ENCODE data around the gene LPP. TPM values are rescaled to one million over a fixed set of nuclear protein-coding genes. Genes with fewer than 3 reads are reported as not detected.

The LPP gene
- polyA plus RNA-seq, 1 donor (not counting 4 experiments of a cell fraction or from before 2014, with no cell fraction given) = 16.0 TPM

GRCh38 chr3:188240189-188240981, 86.4 kb downstream of the LPP start:
- H3K4me1 ChIP-seq (ENCODE audit: control insufficient read depth, extremely low read depth, insufficient read depth, low read length) = peaks cover 19% of the 10 kb centered on the region

GRCh38 chr3:188241072-188241471, 87.1 kb downstream of the LPP start:
- H3K4me3 ChIP-seq (ENCODE audit: control insufficient read depth in 2 of 3, extremely low read depth in 1 of 3, insufficient read depth in 2 of 3, low read depth in 1 of 3, low read length in 3 of 3) = no peak overlapping the region
- peaks cover 19% of the 10 kb centered on the region for H3K4me1 ChIP-seq (ENCODE audit: control insufficient read depth, extremely low read depth, insufficient read depth, low read length)
- no peaks in the 10 kb centered on the region for H4K20me1 ChIP-seq (ENCODE audit: control insufficient read depth, extremely low read depth, insufficient read depth, low read length)
- H2AFZ ChIP-seq (ENCODE audit: control insufficient read depth, low read length) = no peak overlapping the region
- dilution Hi-C loops (cut with MboI; ENCODE audit: extremely low pct_ligation_motif_present, low sequenced_read_pairs) = no loop called here
- no peaks in the 10 kb centered on the region for H3K27me3 ChIP-seq (ENCODE audit: control insufficient read depth, extremely low read depth, insufficient read depth, low read length)
- no peaks in the 10 kb centered on the region for H3K9me3 ChIP-seq (ENCODE audit: control insufficient read depth, low read depth, low read length)
- no peaks in the 10 kb centered on the region for H3K9me1 ChIP-seq (ENCODE audit: control insufficient read depth, extremely low read depth, insufficient read depth, low read length)
- no peaks in the 10 kb centered on the region for H3K36me3 ChIP-seq (ENCODE audit: control insufficient read depth in 2 of 2, extremely low read depth in 1 of 2, insufficient read depth in 2 of 2, low read length in 2 of 2)
- DNase-seq (ENCODE audit: low read depth, low spot score) (no peak), FAIRE-seq (no peak)
- no peak overlapping the region for H3K4me2 ChIP-seq (ENCODE audit: control insufficient read depth, extremely low read depth, insufficient read depth, low read depth, low read length)
- peaks cover 9% of the 10 kb centered on the region for H3K79me2 ChIP-seq (ENCODE audit: control insufficient read depth, insufficient read depth, low read length)
- no peak overlapping the region for H3K27ac ChIP-seq (ENCODE audit: control insufficient read depth, insufficient read depth, low read length)
- no peak overlapping the region for H3K9ac ChIP-seq (ENCODE audit: control insufficient read depth, extremely low read depth, insufficient read depth, low read length)
- TF ChIP-seq EZH2 (IDR thresholded peaks at IDR 0.05; ENCODE audit: low read length) (no peak), CTCF (optimal IDR thresholded peaks at IDR 0.05 in 1 of 3, IDR thresholded peaks at IDR 0.05 in 1 of 3, conservative IDR thresholded peaks at IDR 0.05 in 1 of 3; ENCODE audit: extremely low read depth in 1 of 3, insufficient read depth in 2 of 3, low read length in 3 of 3) (no peak)

More at GRCh38 chr3:188240189-188240981, 86.4 kb downstream of the LPP start:
- no peaks in the 10 kb centered on the region for H3K9me1 ChIP-seq (ENCODE audit: control insufficient read depth, extremely low read depth, insufficient read depth, low read length)
- TF ChIP-seq EZH2 (IDR thresholded peaks at IDR 0.05; ENCODE audit: low read length) (no peak), CTCF (optimal IDR thresholded peaks at IDR 0.05 in 1 of 3, IDR thresholded peaks at IDR 0.05 in 1 of 3, conservative IDR thresholded peaks at IDR 0.05 in 1 of 3; ENCODE audit: extremely low read depth in 1 of 3, insufficient read depth in 2 of 3, low read length in 3 of 3) (no peak)
- H3K79me2 ChIP-seq (ENCODE audit: control insufficient read depth, insufficient read depth, low read length) = peaks cover 12% of the 10 kb centered on the region
- FAIRE-seq (no peak), DNase-seq (ENCODE audit: low read depth, low spot score) (no peak)
- no peak overlapping the region for H3K4me2 ChIP-seq (ENCODE audit: control insufficient read depth, extremely low read depth, insufficient read depth, low read depth, low read length)
- no peaks in the 10 kb centered on the region for H3K9me3 ChIP-seq (ENCODE audit: control insufficient read depth, low read depth, low read length)
- no peak overlapping the region for H3K27ac ChIP-seq (ENCODE audit: control insufficient read depth, insufficient read depth, low read length)
- H4K20me1 ChIP-seq (ENCODE audit: control insufficient read depth, extremely low read depth, insufficient read depth, low read length) = no peaks in the 10 kb centered on the region
- H3K9ac ChIP-seq (ENCODE audit: control insufficient read depth, extremely low read depth, insufficient read depth, low read length) = no peak overlapping the region
- H3K36me3 ChIP-seq (ENCODE audit: control insufficient read depth in 2 of 2, extremely low read depth in 1 of 2, insufficient read depth in 2 of 2, low read length in 2 of 2) = no peaks in the 10 kb centered on the region
- dilution Hi-C loops (cut with MboI; ENCODE audit: extremely low pct_ligation_motif_present, low sequenced_read_pairs) = no loop called here
- no peak overlapping the region for H3K4me3 ChIP-seq (ENCODE audit: control insufficient read depth in 2 of 3, extremely low read depth in 1 of 3, insufficient read depth in 2 of 3, low read depth in 1 of 3, low read length in 3 of 3)
- H2AFZ ChIP-seq (ENCODE audit: control insufficient read depth, low read length) = no peak overlapping the region
- no peaks in the 10 kb centered on the region for H3K27me3 ChIP-seq (ENCODE audit: control insufficient read depth, extremely low read depth, insufficient read depth, low read length)

Measured in keratinocyte (primary cell).